C4-2B (cell line): ENCODE data around the gene COA5.

Source experiments
- ZFX ChIP-seq: fragments of 450-650 bp; IDR thresholded peaks from 2 replicates; pipeline ENCODE4 v1.6.1; 2017
- TF ChIP-seq, protein P1 (sequence below): fragments of 450-650 bp; conservative IDR thresholded peaks from 2 replicates; pipeline ENCODE4 v1.5.1; 2017; ENCODE audit warnings: mild to moderate bottlenecking

DNA sequence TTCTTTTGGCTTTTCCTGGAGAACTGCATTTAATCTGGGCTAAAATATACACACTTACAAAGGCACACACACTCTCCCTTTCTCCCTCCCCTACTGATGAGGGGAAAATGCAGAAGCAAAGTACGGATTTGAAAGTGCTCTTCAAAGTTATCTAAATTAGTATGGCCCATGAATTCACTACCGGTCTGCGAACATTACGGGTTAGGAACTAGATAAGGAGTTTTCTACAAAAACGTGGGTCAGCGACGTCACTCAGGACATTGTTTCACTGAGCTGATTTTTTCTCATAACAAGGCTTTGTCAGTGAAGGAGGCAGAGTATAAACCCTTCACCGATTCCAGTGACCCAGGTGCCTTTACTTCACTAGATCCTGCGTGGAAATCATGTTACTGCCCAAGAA is 47.3 kb downstream of the COA5 start:
- TF ChIP-seq, protein P1, sequence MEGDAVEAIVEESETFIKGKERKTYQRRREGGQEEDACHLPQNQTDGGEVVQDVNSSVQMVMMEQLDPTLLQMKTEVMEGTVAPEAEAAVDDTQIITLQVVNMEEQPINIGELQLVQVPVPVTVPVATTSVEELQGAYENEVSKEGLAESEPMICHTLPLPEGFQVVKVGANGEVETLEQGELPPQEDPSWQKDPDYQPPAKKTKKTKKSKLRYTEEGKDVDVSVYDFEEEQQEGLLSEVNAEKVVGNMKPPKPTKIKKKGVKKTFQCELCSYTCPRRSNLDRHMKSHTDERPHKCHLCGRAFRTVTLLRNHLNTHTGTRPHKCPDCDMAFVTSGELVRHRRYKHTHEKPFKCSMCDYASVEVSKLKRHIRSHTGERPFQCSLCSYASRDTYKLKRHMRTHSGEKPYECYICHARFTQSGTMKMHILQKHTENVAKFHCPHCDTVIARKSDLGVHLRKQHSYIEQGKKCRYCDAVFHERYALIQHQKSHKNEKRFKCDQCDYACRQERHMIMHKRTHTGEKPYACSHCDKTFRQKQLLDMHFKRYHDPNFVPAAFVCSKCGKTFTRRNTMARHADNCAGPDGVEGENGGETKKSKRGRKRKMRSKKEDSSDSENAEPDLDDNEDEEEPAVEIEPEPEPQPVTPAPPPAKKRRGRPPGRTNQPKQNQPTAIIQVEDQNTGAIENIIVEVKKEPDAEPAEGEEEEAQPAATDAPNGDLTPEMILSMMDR, result no peak
- no peak for TF ChIP-seq ZFX
